ENCODE data around the gene OR5C1. TPM values are rescaled to one million over a fixed set of nuclear protein-coding genes. Genes with fewer than 3 reads are reported as not detected.

Gene OR5C1
- total RNA-seq, 1 donor, result not detected

DNA sequence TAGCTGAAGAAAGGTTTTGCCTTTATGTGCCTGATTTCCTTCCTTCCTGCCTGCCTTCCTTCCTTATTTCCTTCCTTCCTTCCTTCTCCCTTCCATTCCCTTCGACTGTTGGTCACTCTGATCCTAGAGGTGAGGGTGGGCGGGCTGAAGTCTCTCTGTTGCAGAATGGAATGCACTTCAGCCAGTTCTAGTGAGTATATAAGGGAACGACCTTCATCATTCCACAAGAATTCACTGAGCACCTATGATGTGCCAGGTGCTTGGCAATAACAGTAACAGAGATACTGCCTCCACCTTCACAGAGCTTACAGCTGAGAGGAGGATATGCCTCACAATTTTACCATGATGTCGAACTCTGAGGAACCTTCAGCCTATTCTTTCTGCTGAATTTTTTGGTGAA, 8.7 kb upstream of the OR5C1 start:
- H3K4me3 ChIP-seq (ENCODE audit: low read depth, low read length), result no peak overlapping the region
- TF ChIP-seq, protein P1, sequence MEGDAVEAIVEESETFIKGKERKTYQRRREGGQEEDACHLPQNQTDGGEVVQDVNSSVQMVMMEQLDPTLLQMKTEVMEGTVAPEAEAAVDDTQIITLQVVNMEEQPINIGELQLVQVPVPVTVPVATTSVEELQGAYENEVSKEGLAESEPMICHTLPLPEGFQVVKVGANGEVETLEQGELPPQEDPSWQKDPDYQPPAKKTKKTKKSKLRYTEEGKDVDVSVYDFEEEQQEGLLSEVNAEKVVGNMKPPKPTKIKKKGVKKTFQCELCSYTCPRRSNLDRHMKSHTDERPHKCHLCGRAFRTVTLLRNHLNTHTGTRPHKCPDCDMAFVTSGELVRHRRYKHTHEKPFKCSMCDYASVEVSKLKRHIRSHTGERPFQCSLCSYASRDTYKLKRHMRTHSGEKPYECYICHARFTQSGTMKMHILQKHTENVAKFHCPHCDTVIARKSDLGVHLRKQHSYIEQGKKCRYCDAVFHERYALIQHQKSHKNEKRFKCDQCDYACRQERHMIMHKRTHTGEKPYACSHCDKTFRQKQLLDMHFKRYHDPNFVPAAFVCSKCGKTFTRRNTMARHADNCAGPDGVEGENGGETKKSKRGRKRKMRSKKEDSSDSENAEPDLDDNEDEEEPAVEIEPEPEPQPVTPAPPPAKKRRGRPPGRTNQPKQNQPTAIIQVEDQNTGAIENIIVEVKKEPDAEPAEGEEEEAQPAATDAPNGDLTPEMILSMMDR (IDR thresholded peaks at IDR 0.05; ENCODE audit: insufficient read depth, low read length), result no peak
- no peak for DNase-seq (ENCODE audit: low read depth)

DNA sequence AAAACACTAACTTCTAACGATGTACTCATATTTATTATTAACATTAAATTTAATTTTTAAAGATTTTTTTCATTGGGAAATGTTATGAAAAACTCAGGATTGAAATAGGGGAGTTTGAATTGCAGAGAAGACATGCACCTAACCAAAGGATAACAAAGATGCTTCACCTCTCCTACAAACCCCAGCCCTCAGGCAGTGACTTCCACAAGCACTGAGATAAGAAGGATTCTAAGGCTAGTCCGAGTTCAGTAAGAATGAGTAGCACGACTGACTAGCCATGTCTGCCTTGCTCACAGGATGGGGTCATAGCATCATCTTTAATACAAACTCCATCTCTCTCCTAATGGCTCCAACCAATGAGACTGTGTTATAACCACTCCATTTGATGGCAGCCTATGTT, 7.1 kb upstream of the OR5C1 start:
- H3K4me3 ChIP-seq (ENCODE audit: low read depth, low read length), result no peak overlapping the region
- no peak for DNase-seq (ENCODE audit: low read depth)
- TF ChIP-seq, protein P1 (IDR thresholded peaks at IDR 0.05; ENCODE audit: insufficient read depth, low read length), result no peak

DNA sequence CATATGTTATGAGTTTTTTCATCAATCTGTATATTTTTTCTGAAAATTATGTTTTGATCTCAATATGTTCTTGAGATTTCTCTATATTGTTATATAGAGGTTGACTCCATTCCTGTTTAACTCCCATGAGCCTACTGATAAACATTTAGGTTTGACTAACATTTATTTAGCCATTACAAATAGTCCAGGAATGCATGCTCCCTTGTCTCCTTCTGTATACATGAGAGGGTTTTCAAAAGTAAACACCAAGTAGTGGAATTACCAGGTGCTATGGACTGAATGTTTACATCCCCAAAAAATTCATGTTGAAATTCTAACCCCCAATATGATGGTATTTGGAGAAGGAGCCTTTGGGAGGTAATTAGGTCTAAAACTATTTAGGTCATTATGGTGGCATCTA, 3.5 kb upstream of the OR5C1 start:
- TF ChIP-seq, protein P1 (IDR thresholded peaks at IDR 0.05; ENCODE audit: insufficient read depth, low read length), result no peak
- no peak overlapping the region for H3K4me3 ChIP-seq (ENCODE audit: low read depth, low read length)
- DNase-seq (ENCODE audit: low read depth), result no peak

- H3K4me3 ChIP-seq (ENCODE audit: low read depth, low read length), result no peak overlapping the region
- no peak for DNase-seq (ENCODE audit: low read depth)
- TF ChIP-seq, protein P1 (IDR thresholded peaks at IDR 0.05; ENCODE audit: insufficient read depth, low read length), result no peak
Observed at GRCh38 chr9:122786338-122786737, 2.4 kb upstream of the OR5C1 start.

DNA sequence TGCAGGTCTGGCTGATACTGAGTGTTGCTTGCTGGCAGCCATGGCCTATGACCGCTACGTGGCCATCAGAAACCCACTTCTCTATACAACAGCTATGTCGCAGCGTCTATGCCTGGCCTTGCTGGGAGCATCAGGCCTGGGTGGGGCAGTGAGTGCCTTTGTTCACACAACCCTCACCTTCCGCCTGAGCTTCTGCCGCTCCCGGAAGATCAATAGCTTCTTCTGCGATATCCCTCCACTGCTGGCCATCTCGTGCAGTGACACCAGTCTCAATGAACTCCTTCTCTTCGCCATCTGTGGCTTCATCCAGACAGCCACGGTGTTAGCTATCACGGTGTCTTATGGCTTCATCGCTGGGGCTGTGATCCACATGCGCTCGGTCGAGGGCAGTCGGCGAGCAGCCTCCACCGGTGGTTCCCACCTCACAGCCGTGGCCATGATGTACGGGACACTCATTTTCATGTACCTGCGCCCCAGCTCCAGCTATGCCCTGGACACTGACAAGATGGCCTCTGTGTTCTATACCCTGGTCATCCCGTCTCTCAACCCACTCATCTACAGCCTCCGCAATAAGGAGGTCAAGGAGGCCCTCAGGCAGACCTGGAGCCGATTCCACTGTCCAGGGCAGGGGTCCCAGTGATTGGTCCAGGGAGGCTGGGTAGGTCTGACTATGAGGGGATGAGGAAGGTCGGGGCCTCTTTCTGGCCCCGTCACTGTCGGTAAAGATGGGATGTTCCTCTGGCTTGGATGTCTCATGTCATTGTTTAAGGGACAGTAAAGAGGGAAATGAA, 718 bp downstream of the OR5C1 start:
- no peak for DNase-seq (ENCODE audit: low read depth)
- H3K4me3 ChIP-seq (ENCODE audit: low read depth, low read length), result no peak overlapping the region
- TF ChIP-seq, protein P1 (IDR thresholded peaks at IDR 0.05; ENCODE audit: insufficient read depth, low read length), result no peak

- no peak overlapping the region for H3K4me3 ChIP-seq (ENCODE audit: low read depth, low read length)
- DNase-seq (ENCODE audit: low read depth), result no peak
- TF ChIP-seq, protein P1 (IDR thresholded peaks at IDR 0.05; ENCODE audit: insufficient read depth, low read length), result no peak
Observed at GRCh38 chr9:122791872-122792669, 3.3 kb downstream of the OR5C1 start.
